ENCODE data around the gene EMB. TPM values are rescaled to one million over a fixed set of nuclear protein-coding genes. Genes with fewer than 3 reads are reported as not detected.
"Not testable (repeated sequence)": the region's sequence is repeated elsewhere in the genome, so short reads cannot be mapped to it uniquely, and the experiment has no call there.

The EMB gene
- total RNA-seq, 2 experiments from 2014 or later: 78.9 to 125 TPM

DNA sequence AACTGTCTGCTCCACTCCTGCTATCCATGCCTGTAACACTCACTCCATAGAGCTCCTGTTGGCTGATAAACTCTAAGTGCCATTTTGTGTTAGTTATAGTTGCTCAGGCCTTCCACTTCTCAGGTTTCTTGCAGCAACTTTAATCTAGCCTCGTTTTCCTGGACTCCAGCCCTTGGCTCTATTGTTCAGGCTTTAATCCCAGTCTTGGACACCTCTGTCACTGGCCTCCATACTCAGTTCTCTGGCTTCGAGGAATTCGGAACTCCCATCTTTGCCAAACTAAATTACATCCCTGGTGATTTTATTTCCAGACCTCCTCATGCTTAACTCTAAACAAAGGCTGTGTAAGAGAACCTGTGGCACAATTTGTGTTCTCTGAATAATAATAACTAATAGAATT is 39.8 kb downstream of the EMB start:
- H3K9me3 ChIP-seq (ENCODE audit: low read length): no peaks in the 10 kb centered on the region
- H3K79me2 ChIP-seq (ENCODE audit: insufficient read depth, low read depth, low read length): peaks cover 5% of the 10 kb centered on the region; the same call in 1 of the 2 replicates
- H3K36me3 ChIP-seq (ENCODE audit: insufficient read depth, low read length): peaks cover 94% of the 10 kb centered on the region
- H3K4me1 ChIP-seq (ENCODE audit: insufficient read depth, low read length, poor library complexity, severe bottlenecking): no peaks in the 10 kb centered on the region
- no peaks in the 10 kb centered on the region for H4K20me1 ChIP-seq (ENCODE audit: insufficient read depth, low read length)
- no peak overlapping the region for H2AFZ ChIP-seq (ENCODE audit: low read length)
- no peak overlapping the region for H3K4me2 ChIP-seq (ENCODE audit: low read length)
- POLR2A ChIA-PET: interaction anchor here (0.6 kb wide), 1 partner anchor 40 kb away, joined by 4 read pairs; no protein-coding TSS in a partner anchor
- no peak for DNase-seq (ENCODE audit: low spot score)
- H3K9me2 ChIP-seq (ENCODE audit: insufficient read depth, low read length): no peaks in the 10 kb centered on the region
- TF ChIP-seq, protein P1, sequence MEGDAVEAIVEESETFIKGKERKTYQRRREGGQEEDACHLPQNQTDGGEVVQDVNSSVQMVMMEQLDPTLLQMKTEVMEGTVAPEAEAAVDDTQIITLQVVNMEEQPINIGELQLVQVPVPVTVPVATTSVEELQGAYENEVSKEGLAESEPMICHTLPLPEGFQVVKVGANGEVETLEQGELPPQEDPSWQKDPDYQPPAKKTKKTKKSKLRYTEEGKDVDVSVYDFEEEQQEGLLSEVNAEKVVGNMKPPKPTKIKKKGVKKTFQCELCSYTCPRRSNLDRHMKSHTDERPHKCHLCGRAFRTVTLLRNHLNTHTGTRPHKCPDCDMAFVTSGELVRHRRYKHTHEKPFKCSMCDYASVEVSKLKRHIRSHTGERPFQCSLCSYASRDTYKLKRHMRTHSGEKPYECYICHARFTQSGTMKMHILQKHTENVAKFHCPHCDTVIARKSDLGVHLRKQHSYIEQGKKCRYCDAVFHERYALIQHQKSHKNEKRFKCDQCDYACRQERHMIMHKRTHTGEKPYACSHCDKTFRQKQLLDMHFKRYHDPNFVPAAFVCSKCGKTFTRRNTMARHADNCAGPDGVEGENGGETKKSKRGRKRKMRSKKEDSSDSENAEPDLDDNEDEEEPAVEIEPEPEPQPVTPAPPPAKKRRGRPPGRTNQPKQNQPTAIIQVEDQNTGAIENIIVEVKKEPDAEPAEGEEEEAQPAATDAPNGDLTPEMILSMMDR (conservative IDR thresholded peaks at IDR 0.05; ENCODE audit: low read length): no peak
- TF ChIP-seq EZH2phosphoT487 (IDR thresholded peaks at IDR 0.05; ENCODE audit: borderline replicate concordance, low read depth, low read length): no peak
- no TSS peak for BruUV-seq (replicated peaks)
- no peak overlapping the region for H3K27ac ChIP-seq (ENCODE audit: low read depth, low read length, poor library complexity, severe bottlenecking)
- CTCF ChIA-PET (ENCODE audit: unreplicated experiment): no interaction called here
- intact Hi-C loops (cut with micrococcal nuclease; ENCODE audit: unreplicated experiment): no loop called here
- H3K4me3 ChIP-seq (ENCODE audit: low read depth, low read length, poor library complexity, severe bottlenecking): no peak overlapping the region

DNA sequence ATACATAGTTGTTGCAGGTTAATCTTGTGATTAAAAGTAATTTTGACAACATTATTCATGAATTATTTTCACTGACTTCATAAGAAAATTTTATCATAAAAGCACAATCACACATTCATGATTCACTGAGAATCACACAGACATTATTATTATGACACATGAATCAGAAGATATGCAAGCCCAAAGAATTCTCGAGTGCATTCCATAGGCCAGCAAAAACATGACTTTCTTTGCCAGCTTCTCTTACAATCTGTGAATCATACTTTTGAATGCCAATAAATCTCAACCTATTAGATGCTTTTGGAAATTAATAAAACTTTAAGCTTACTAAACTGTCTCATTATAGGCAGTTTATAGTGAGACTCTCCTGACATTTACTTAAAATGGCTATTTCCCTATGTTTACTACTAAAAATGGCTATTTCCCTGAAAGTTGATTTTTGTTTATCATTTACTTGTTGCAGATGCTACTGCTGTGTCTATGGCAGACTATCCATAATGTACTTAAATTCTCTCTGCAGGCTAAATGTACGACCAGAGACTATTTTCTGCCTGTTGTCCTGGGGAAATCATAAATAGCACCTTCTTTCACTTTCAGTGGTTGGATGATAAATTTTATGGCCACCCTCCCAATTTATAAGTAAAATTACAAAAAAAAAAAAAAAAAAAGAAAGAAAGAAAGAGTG is 47.0 kb downstream of the EMB start:
- intact Hi-C loops (cut with micrococcal nuclease; ENCODE audit: unreplicated experiment); H3K9me2 ChIP-seq (ENCODE audit: insufficient read depth, low read length); H3K4me3 ChIP-seq (ENCODE audit: low read depth, low read length, poor library complexity, severe bottlenecking); H3K79me2 ChIP-seq (ENCODE audit: insufficient read depth, low read depth, low read length); H3K27ac ChIP-seq (ENCODE audit: low read depth, low read length, poor library complexity, severe bottlenecking); H3K4me2 ChIP-seq (ENCODE audit: low read length); CTCF ChIA-PET (ENCODE audit: unreplicated experiment); H3K4me1 ChIP-seq (ENCODE audit: insufficient read depth, low read length, poor library complexity, severe bottlenecking); DNase-seq (ENCODE audit: low spot score); H4K20me1 ChIP-seq (ENCODE audit: insufficient read depth, low read length); BruUV-seq (replicated peaks); H2AFZ ChIP-seq (ENCODE audit: low read length): not testable (repeated sequence)
- Histone ChIP-seq H3K9me3 (ENCODE audit: low read length) (peaks cover 11% of the 10 kb centered on the region; the same call in 1 of the 2 replicates), H3K36me3 (ENCODE audit: insufficient read depth, low read length) (peaks cover 90% of the 10 kb centered on the region)
- POLR2A ChIA-PET: interaction anchor here (0.6 kb wide), 2 partner anchors 10 to 14 kb away, joined by 3 read pairs; no protein-coding TSS in a partner anchor

DNA sequence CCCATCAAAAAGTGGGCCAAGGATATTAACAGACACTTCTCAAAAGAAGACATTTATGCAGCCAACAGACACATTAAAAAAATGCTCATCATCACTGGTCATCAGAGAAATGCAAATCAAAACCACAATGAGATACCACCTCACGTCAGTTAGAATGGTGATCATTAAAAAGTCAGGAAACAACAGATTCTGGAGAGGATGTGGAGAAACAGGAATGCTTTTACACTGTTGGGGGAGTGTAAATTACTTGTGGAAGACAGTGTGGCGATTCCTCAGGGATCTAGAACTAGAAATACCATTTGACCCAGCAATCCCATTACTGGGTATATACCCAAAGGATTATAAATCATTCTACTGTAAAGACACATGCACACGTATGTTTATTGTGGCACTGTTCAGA is 48.8 kb downstream of the EMB start:
- H3K36me3 ChIP-seq (ENCODE audit: insufficient read depth, low read length): peaks cover 90% of the 10 kb centered on the region
- H3K9me3 ChIP-seq (ENCODE audit: low read length): peaks cover 11% of the 10 kb centered on the region; the same call in 1 of the 2 replicates
- DNase-seq (ENCODE audit: low spot score); BruUV-seq (replicated peaks); H3K4me3 ChIP-seq (ENCODE audit: low read depth, low read length, poor library complexity, severe bottlenecking); H3K9me2 ChIP-seq (ENCODE audit: insufficient read depth, low read length); CTCF ChIA-PET (ENCODE audit: unreplicated experiment); intact Hi-C loops (cut with micrococcal nuclease; ENCODE audit: unreplicated experiment); H3K4me2 ChIP-seq (ENCODE audit: low read length); H4K20me1 ChIP-seq (ENCODE audit: insufficient read depth, low read length); H2AFZ ChIP-seq (ENCODE audit: low read length); H3K27ac ChIP-seq (ENCODE audit: low read depth, low read length, poor library complexity, severe bottlenecking); H3K4me1 ChIP-seq (ENCODE audit: insufficient read depth, low read length, poor library complexity, severe bottlenecking): not testable (repeated sequence)
- POLR2A ChIA-PET: interaction anchor here (0.7 kb wide), 1 partner anchor 47 kb away, joined by 3 read pairs; no protein-coding TSS in a partner anchor
- H3K79me2 ChIP-seq (ENCODE audit: insufficient read depth, low read depth, low read length): peaks cover 11% of the 10 kb centered on the region; the same call in 1 of the 2 replicates

DNA sequence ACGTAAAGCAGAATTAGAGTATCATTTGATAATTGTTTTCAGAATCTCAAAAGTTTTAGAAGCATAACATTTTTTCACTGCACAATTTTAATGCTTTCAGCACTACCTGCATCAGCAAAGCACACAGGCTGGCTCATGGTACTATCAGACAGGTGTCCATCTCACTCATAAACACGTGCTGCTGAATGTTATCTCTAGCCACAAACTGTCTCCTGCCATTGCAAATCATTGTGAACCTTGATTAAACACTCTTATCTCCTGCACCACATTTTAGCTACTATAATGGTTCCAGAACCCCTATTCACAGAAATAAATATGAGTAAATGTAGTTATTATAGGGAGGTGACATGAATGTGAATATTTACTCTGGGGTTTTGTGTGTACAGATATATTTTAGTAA is 56.7 kb downstream of the EMB start:
- H3K4me2 ChIP-seq (ENCODE audit: low read length); BruUV-seq (replicated peaks); H3K4me3 ChIP-seq (ENCODE audit: low read depth, low read length, poor library complexity, severe bottlenecking); H3K9me3 ChIP-seq (ENCODE audit: low read length); H3K4me1 ChIP-seq (ENCODE audit: insufficient read depth, low read length, poor library complexity, severe bottlenecking); CTCF ChIA-PET (ENCODE audit: unreplicated experiment); H3K27ac ChIP-seq (ENCODE audit: low read depth, low read length, poor library complexity, severe bottlenecking); intact Hi-C loops (cut with micrococcal nuclease; ENCODE audit: unreplicated experiment); H3K9me2 ChIP-seq (ENCODE audit: insufficient read depth, low read length); H3K79me2 ChIP-seq (ENCODE audit: insufficient read depth, low read depth, low read length); H4K20me1 ChIP-seq (ENCODE audit: insufficient read depth, low read length); H2AFZ ChIP-seq (ENCODE audit: low read length): not testable (repeated sequence)
- H3K36me3 ChIP-seq (ENCODE audit: insufficient read depth, low read length): peaks cover 63% of the 10 kb centered on the region
- peak; percentile 7 for DNase-seq (ENCODE audit: low spot score)
- POLR2A ChIA-PET: interaction anchor here (0.7 kb wide), 2 partner anchors 28 to 360 kb away, joined by 3 to 6 read pairs; no protein-coding TSS in a partner anchor

DNA sequence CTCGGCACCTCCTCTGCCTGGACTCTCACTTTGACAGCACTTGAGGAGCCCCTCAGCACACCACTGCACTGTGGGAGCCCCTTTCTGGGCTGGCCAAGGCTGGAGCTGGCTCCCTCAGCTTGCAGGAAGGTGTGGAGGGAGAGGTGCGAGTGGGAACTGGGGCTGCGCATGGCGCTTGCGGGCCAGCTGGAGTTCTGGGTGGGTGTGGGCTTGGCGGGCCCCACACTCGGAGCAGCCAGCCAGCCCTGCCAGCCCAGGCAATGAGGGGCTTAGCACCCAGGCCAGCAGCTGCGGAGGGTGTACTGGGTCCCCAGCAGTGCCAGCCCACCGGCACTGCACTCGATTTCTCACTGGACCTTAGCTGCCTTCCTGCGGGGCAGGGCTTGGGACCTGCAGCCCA is 64.4 kb downstream of the EMB start:
- H3K9me2 ChIP-seq (ENCODE audit: insufficient read depth, low read length); H3K27ac ChIP-seq (ENCODE audit: low read depth, low read length, poor library complexity, severe bottlenecking); H3K9me3 ChIP-seq (ENCODE audit: low read length); H2AFZ ChIP-seq (ENCODE audit: low read length); H4K20me1 ChIP-seq (ENCODE audit: insufficient read depth, low read length); H3K4me1 ChIP-seq (ENCODE audit: insufficient read depth, low read length, poor library complexity, severe bottlenecking); intact Hi-C loops (cut with micrococcal nuclease; ENCODE audit: unreplicated experiment); H3K4me2 ChIP-seq (ENCODE audit: low read length); H3K79me2 ChIP-seq (ENCODE audit: insufficient read depth, low read depth, low read length); BruUV-seq (replicated peaks); CTCF ChIA-PET (ENCODE audit: unreplicated experiment); H3K4me3 ChIP-seq (ENCODE audit: low read depth, low read length, poor library complexity, severe bottlenecking); DNase-seq (ENCODE audit: low spot score): not testable (repeated sequence)
- POLR2A ChIA-PET: interaction anchor here (0.6 kb wide), 1 partner anchor 47 kb away, joined by 3 read pairs; no protein-coding TSS in a partner anchor
- H3K36me3 ChIP-seq (ENCODE audit: insufficient read depth, low read length): peaks cover 10% of the 10 kb centered on the region
